ENCODE data around the gene ALKAL2.

The ALKAL2 gene

DNA sequence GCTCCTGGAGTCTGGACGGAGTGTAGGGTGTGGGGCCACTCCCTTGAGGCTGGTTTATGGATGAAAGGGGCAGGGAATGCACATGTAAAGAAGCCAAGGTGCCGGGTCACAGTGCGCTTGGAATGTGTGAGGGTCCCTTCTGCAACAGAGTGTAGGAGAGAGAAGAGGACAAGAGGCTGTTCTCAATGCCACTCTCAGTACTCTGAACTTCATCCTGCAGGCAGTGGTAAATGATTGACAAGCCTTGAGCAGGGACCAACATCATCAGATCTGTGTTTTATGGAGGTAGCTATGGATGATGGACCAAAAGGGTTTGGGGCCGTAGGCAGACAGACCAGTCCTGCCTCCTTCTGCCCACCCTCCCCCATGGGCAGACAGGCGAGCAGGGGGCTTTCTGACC is 7.2 kb upstream of the ALKAL2 start:
- in situ Hi-C loops (cut with MboI; ENCODE audit: low sequenced_read_pairs, unreplicated experiment): no loop called here
- no peak for DNase-seq (ENCODE audit: low spot score)
- TF ChIP-seq, protein P1, sequence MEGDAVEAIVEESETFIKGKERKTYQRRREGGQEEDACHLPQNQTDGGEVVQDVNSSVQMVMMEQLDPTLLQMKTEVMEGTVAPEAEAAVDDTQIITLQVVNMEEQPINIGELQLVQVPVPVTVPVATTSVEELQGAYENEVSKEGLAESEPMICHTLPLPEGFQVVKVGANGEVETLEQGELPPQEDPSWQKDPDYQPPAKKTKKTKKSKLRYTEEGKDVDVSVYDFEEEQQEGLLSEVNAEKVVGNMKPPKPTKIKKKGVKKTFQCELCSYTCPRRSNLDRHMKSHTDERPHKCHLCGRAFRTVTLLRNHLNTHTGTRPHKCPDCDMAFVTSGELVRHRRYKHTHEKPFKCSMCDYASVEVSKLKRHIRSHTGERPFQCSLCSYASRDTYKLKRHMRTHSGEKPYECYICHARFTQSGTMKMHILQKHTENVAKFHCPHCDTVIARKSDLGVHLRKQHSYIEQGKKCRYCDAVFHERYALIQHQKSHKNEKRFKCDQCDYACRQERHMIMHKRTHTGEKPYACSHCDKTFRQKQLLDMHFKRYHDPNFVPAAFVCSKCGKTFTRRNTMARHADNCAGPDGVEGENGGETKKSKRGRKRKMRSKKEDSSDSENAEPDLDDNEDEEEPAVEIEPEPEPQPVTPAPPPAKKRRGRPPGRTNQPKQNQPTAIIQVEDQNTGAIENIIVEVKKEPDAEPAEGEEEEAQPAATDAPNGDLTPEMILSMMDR (IDR thresholded peaks at IDR 0.05; ENCODE audit: borderline replicate concordance, control extremely low read depth, extremely low read depth, insufficient read depth, missing control alignments): no peak

DNA sequence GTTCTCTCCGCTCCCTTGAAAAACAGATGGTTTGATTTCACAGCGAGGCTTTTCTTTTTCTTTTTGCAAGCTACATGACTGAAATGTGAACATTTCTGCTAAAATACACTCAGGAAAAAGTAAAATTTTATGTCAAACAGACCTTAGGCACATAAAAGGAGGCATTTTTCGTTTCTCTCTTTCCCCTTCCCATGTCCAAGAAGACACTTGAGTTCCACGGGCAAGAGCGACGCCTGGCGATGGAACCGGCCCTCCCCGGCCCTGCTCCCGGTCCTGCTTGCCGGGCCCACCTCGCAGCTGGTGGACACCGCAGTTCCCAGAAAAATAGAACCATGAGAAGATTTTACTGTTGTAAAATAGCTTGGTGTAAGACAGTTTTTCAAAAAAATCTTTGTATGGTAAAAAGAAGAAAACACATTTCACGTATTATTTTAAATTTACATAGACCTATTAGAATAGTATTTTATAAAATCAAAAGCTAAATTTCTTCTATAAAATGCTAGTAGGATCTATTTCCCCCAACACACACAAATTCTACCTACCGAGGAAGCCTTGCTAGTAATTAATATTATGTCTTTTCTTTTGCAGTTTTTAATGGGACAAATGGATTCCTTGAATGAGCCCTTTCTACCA is 2.3 kb upstream of the ALKAL2 start:
- in situ Hi-C loops (cut with MboI; ENCODE audit: low sequenced_read_pairs, unreplicated experiment): no loop called here
- peak; percentile 67 for DNase-seq (ENCODE audit: low spot score)

DNA sequence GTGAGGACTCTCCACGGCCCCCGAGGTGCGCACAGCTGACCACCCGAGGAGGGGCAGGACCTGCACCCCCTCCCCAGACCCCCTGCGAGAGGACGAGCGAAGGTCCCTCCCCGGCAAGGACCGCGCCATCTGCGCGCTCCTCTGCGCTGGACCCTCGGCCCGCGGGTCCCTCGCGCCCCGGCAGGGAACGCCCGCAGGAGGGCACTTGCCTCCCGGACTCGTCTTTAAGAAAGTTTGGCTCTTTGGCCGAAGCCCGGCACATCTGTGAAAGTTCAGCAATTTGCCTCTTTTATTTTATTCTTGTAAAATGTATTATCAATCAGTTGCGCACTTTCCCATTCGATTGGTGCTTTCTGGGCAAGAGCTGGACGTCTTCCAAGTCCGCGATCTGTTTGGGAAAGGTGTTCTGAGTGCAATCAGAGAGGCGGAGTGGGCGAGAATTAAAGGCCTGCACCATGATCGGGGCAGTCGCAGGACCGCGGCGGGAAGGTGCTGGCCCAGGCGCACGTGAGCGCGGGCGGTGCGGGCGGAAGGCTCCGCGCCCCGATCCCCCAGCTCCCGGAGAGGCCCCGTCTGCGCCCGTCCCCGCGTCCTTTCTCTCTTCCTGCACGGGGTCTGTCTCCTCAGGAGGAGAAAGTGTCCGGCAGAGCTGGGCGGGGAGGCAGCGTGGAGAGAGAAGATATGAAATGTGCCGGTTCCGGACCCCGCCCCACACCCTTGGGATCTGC is 1.6 kb upstream of the ALKAL2 start:
- peak; percentile 29 for DNase-seq (ENCODE audit: low spot score)
- TF ChIP-seq, protein P1 (IDR thresholded peaks at IDR 0.05; ENCODE audit: borderline replicate concordance, control extremely low read depth, extremely low read depth, insufficient read depth, missing control alignments): no peak
- in situ Hi-C loops (cut with MboI; ENCODE audit: low sequenced_read_pairs, unreplicated experiment): no loop called here

More for the DNA sequence above, 2.3 kb upstream of the ALKAL2 start:
- TF ChIP-seq, protein P1 (IDR thresholded peaks at IDR 0.05; ENCODE audit: borderline replicate concordance, control extremely low read depth, extremely low read depth, insufficient read depth, missing control alignments): peak; percentile 64

DNA sequence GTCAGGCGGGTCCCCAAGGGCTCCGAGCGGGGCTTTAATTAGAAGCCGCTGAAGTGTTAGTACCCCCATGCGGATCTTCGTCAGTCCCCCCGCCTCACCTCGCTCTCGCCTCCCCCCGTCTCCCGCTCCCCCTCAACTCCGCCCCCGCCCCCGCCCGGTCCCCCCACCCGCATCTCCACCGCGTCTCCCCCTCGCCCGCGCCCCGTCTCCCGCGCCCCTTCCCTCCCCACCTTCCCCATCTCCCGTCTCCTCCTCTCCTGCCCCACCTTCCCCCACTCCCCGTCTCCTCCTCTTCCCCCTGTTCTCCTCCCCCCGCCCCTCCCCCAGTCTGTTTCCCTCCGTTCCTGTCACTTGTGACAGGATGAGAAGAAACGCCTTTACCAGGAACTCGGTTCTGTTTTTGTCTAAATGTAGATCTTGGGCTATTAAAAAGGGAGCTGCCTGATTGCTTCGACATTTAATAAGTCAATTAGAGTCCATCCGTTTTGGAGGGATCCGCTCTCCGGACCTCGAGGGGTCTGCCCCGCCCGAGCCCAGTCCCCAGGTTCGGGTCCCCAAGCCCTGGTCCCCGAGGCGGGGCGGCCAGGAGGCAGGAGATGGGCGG is 969 bp upstream of the ALKAL2 start:
- in situ Hi-C loops (cut with MboI; ENCODE audit: low sequenced_read_pairs, unreplicated experiment): no loop called here
- TF ChIP-seq, protein P1 (IDR thresholded peaks at IDR 0.05; ENCODE audit: borderline replicate concordance, control extremely low read depth, extremely low read depth, insufficient read depth, missing control alignments): no peak
- peak; percentile 33 for DNase-seq (ENCODE audit: low spot score)

DNA sequence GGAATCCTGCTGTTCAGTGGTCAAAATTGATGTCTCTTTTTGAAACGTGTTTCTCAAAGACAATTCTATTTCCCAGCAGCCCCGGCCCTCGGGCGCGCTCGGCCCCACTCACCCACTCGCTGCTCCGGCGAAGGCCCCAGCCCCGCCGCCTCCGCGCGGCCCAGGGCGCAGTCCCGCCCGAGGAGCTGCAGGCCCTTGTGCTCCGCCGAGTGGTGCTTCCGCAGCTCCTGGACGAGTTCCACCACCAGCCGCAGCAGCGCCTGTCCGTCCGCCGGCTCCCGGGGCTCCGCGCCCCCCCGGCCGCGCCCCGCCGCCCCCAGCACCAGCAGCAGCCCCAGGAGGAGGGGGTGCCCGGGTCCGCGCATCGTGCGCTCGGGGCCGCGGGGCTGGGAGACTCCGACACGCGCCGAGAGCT is 413 bp downstream of the ALKAL2 start:
- TF ChIP-seq, protein P1 (IDR thresholded peaks at IDR 0.05; ENCODE audit: borderline replicate concordance, control extremely low read depth, extremely low read depth, insufficient read depth, missing control alignments): no peak
- in situ Hi-C loops (cut with MboI; ENCODE audit: low sequenced_read_pairs, unreplicated experiment): no loop called here
- DNase-seq (ENCODE audit: low spot score): peak; percentile 75

DNA sequence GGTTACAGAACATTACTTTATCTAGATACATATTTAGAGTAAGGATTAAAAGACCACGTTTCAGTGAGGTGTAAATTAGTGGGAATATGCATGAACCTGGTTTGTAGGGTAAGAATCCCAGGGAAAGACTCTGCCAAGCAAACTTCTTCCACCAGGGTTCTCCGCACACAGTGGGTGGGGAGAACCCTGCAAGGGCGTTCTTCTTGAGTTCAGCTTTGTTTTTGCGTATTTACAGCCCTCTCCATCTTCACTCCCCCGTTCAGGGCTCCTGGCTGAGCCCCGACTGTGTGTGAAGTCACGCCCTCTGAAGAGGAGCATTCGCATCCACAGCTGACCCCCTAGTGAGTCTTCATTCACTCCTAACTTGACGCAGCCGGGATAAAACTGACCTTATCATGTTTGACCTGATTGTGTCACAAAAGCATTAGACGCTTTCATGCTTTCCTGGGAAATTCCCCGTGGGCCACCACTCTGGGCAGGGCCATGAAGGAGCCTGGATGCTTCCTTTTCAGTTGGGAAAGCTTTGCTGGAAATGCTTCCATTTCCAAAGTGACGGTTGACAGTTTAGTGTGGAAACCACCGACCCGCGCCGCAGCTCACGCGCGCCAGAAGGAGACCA is 1.0 kb downstream of the ALKAL2 start:
- no peak for DNase-seq (ENCODE audit: low spot score)
- in situ Hi-C loops (cut with MboI; ENCODE audit: low sequenced_read_pairs, unreplicated experiment): no loop called here

More for the DNA sequence above, 1.0 kb downstream of the ALKAL2 start:
- TF ChIP-seq, protein P1 (IDR thresholded peaks at IDR 0.05; ENCODE audit: borderline replicate concordance, control extremely low read depth, extremely low read depth, insufficient read depth, missing control alignments): no peak
